Nephron progenitor cell (in vitro differentiated cells): ENCODE measurements around the gene PSORS1C2.

ENCODE experiments used
- DNase-seq: peaks from one replicate; pipeline ENCODE4 v3.0.0; 2021
- H3K27ac Mint-ChIP-seq: 2 replicates; pipeline ENCODE4 v1.8.0; 2021; ENCODE audit warnings: mild to moderate bottlenecking, moderate library complexity, mixed read lengths
- H3K27me3 Mint-ChIP-seq: 2 replicates; pipeline ENCODE4 v1.8.0; 2021; ENCODE audit warnings: mild to moderate bottlenecking, low read depth, mixed read lengths; ENCODE audit not compliant: poor library complexity
- H3K36me3 Mint-ChIP-seq: 2 replicates; pipeline ENCODE4 v1.8.0; 2021; ENCODE audit warnings: low read depth, mixed read lengths
- H3K4me1 Mint-ChIP-seq: 2 replicates; pipeline ENCODE4 v1.8.0; 2021; ENCODE audit warnings: mixed read lengths
- H3K4me3 Mint-ChIP-seq: 2 replicates; pipeline ENCODE4 v1.8.0; 2021; ENCODE audit warnings: mild to moderate bottlenecking, moderate library complexity, mixed read lengths
- H3K9me3 Mint-ChIP-seq: 2 replicates; pipeline ENCODE4 v1.8.0; 2021; ENCODE audit warnings: mild to moderate bottlenecking, moderate library complexity, mixed read lengths
- CTCF ChIP-seq: fragments of 200-600 bp; sonication (generic); IDR thresholded peaks from 2 replicates; pipeline ENCODE4 v1.5.0; 2021; ENCODE audit warnings: antibody characterized with exemption

The PSORS1C2 gene

DNA sequence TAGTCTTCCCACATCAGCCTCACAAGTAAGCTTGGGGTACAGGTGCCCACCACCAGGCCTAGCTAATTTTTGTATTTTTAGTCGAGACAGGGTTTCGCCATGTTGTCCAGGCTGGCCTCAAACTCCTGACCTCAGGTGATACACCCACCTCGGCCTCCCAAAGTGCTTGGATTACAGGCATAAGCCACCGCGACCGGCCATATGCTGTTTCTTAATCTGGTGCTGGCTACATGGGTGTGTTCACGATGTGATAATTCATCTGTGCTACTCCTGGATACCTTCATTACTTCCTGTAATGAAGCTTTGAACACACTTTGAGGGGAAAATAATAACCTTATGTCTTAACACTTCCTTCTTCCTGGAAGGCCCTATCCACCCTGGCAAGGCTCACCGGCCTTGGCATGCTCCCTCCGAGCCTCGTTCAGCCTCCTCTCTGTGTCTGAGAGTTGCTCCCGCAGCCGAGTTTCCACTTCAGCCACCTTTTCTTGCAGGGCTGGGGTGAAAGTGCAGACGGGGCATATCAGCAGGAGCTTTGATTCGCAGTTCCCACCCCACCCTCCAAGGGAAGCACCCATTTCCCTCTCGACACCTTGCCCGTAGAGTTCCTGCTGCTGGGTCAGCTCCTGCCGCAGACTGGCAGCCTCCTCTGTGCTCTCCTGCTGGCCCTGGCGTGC is 5.6 kb upstream of the PSORS1C2 start:
- no peak for DNase-seq
- Mint-ChIP-seq H3K9me3 (no peaks in the 10 kb centered on the region), H3K4me1 (peaks cover 30% of the 10 kb centered on the region), H3K27ac (no peak overlapping the region), H3K36me3 (peaks cover 21% of the 10 kb centered on the region), H3K27me3 (peaks cover 9% of the 10 kb centered on the region), H3K4me3 (no peak overlapping the region)
- TF ChIP-seq CTCF = no peak

GRCh38 chr6:31143148-31143547 is 4.3 kb upstream of the PSORS1C2 start:
- H3K4me3 Mint-ChIP-seq = no peak overlapping the region
- TF ChIP-seq CTCF = no peak
- H3K4me1 Mint-ChIP-seq = peaks cover 33% of the 10 kb centered on the region
- H3K36me3 Mint-ChIP-seq = peaks cover 21% of the 10 kb centered on the region
- peaks cover 10% of the 10 kb centered on the region for H3K27me3 Mint-ChIP-seq
- H3K27ac Mint-ChIP-seq = no peak overlapping the region
- H3K9me3 Mint-ChIP-seq = no peaks in the 10 kb centered on the region
- peak; percentile 53 for DNase-seq

DNA sequence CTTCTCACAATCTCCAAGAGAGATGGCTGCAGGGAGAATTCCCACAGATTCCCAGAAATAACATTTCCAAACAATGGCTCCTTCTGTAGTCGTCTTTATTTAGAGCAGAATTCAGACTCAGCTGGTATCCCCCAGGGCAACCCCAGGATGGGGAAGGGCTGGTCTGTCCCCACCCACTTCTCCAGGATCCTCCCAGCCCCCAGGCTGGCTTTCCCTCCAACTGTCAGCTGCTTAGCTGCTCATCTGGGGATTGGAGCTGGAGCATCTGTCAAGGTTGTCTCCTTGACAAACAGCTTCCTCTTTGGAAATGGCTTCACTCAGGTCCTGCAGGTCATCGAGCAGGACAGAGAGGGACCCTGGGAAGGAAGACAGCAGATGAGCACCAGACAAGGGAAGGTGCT is 3.5 kb upstream of the PSORS1C2 start:
- H3K36me3 Mint-ChIP-seq = peaks cover 21% of the 10 kb centered on the region
- DNase-seq = peak; percentile 12
- peaks cover 10% of the 10 kb centered on the region for H3K27me3 Mint-ChIP-seq
- TF ChIP-seq CTCF = no peak
- H3K4me3 Mint-ChIP-seq = peak overlapping the region; percentile 54
- H3K27ac Mint-ChIP-seq = peak overlapping the region; percentile 92
- peaks cover 39% of the 10 kb centered on the region for H3K4me1 Mint-ChIP-seq
- no peaks in the 10 kb centered on the region for H3K9me3 Mint-ChIP-seq

GRCh38 chr6:31140643-31141042 is 1.8 kb upstream of the PSORS1C2 start:
- H3K4me3 Mint-ChIP-seq = no peak overlapping the region
- H3K27me3 Mint-ChIP-seq = peaks cover 7% of the 10 kb centered on the region
- no peaks in the 10 kb centered on the region for H3K9me3 Mint-ChIP-seq
- peaks cover 40% of the 10 kb centered on the region for H3K4me1 Mint-ChIP-seq
- no peak for DNase-seq
- H3K27ac Mint-ChIP-seq = no peak overlapping the region
- no peak for TF ChIP-seq CTCF
- H3K36me3 Mint-ChIP-seq = peaks cover 13% of the 10 kb centered on the region

GRCh38 chr6:31139599-31139998 is 733 bp upstream of the PSORS1C2 start:
- no peak for DNase-seq
- Mint-ChIP-seq H3K4me3 (no peak overlapping the region), H3K27me3 (peaks cover 5% of the 10 kb centered on the region), H3K36me3 (peaks cover 4% of the 10 kb centered on the region), H3K4me1 (peaks cover 40% of the 10 kb centered on the region), H3K9me3 (no peaks in the 10 kb centered on the region), H3K27ac (no peak overlapping the region)
- TF ChIP-seq CTCF = no peak

GRCh38 chr6:31135710-31136109 is 3.2 kb downstream of the PSORS1C2 start:
- Mint-ChIP-seq H3K36me3 (no peaks in the 10 kb centered on the region), H3K27me3 (peaks cover 5% of the 10 kb centered on the region), H3K27ac (no peak overlapping the region), H3K4me3 (no peak overlapping the region), H3K9me3 (no peaks in the 10 kb centered on the region), H3K4me1 (peaks cover 19% of the 10 kb centered on the region)
- no peak for DNase-seq
- no peak for TF ChIP-seq CTCF
